A673 (cell line): ENCODE results near the gene MAOB. TPM values are rescaled to one million over a fixed set of nuclear protein-coding genes. Genes with fewer than 3 reads are reported as not detected.

Experiments
- BruUV-seq: library from RNA; stranded (reverse); fragments of 400-500 nt; replicated peaks from 2 replicates; lab custom pipeline; 2021; lab: Mats Ljungman, UMichigan
- CTCF ChIA-PET: fragments of 300-600 bp; sonication (Branson Sonifier 250); formaldehyde crosslinking; loops from one replicate; lab custom pipeline; 2022; ENCODE audit warnings: antibody characterized with exemption; lab: Charles Lee
- POLR2A ChIA-PET: fragments of 300-600 bp; sonication (Branson Sonifier 250); formaldehyde crosslinking; loops from one replicate; lab custom pipeline; 2022; ENCODE audit warnings: antibody characterized with exemption; ENCODE audit not compliant: low non-redundant PET; lab: Charles Lee
- DNase-seq: peaks from one replicate; pipeline ENCODE4 v3.0.0-alpha.2; 2015; ENCODE audit warnings: low spot score
- H3K27ac ChIP-seq: fragments of 200-600 bp; sonication (generic); 2 replicates; pipeline ENCODE4 v1.5.1; 2016; ENCODE audit warnings: mixed run types, low read depth, mild to moderate bottlenecking, mixed read lengths, antibody characterized with exemption, low read length; ENCODE audit not compliant: poor library complexity, severe bottlenecking
- H3K27me3 ChIP-seq: fragments of 200-600 bp; sonication (generic); replicated peaks from 2 replicates; pipeline ENCODE4 v1.6.1; 2017; ENCODE audit warnings: mixed run types, low read depth, mild to moderate bottlenecking, mixed read lengths, antibody characterized with exemption, low read length; ENCODE audit not compliant: insufficient read depth, poor library complexity
- H3K36me3 ChIP-seq: fragments of 200-600 bp; sonication (generic); 2 replicates; pipeline ENCODE4 v1.6.1; 2016; ENCODE audit warnings: mixed run types, mild to moderate bottlenecking, mixed read lengths, antibody characterized with exemption, low read length; ENCODE audit not compliant: insufficient read depth, poor library complexity, severe bottlenecking
- H3K4me1 ChIP-seq: fragments of 200-600 bp; sonication (generic); 2 replicates; pipeline ENCODE4 v1.6.1; 2017; ENCODE audit warnings: mixed run types, mild to moderate bottlenecking, mixed read lengths, antibody characterized with exemption, low read length; ENCODE audit not compliant: insufficient read depth, poor library complexity, severe bottlenecking
- H3K4me3 ChIP-seq: fragments of 200-600 bp; sonication (generic); 2 replicates; pipeline ENCODE4 v1.5.1; 2016; ENCODE audit warnings: low read depth, mixed run types, mild to moderate bottlenecking, mixed read lengths, low read length; ENCODE audit not compliant: poor library complexity, severe bottlenecking
- H3K9me3 ChIP-seq: fragments of 200-600 bp; sonication (generic); 2 replicates; pipeline ENCODE4 v1.6.1; 2016; ENCODE audit warnings: mixed run types, low read depth, mild to moderate bottlenecking, mixed read lengths, antibody characterized with exemption, low read length; ENCODE audit not compliant: poor library complexity, severe bottlenecking
- EZH2 ChIP-seq: fragments of 200-600 bp; sonication (generic); IDR thresholded peaks from 2 replicates; pipeline ENCODE4 v1.6.1; 2017; ENCODE audit warnings: borderline replicate concordance, low read depth, mild to moderate bottlenecking, mixed read lengths, antibody characterized with exemption, low read length; ENCODE audit not compliant: poor library complexity, severe bottlenecking
- intact Hi-C: fragments of 100-400 bp; cut with micrococcal nuclease; formaldehyde crosslinking; loops from one replicate; pipeline ENCODE4 v1.10.0; 2022; ENCODE audit not compliant: unreplicated experiment
- total RNA-seq: library from RNA; stranded (reverse); gene quantifications from 2 replicates; pipeline ENCODE4 v1.2.3, GENCODE V29; 2021
- TF ChIP-seq, protein P1 (sequence below): fragments of 300-800, 200-600 bp; sonication (generic); conservative IDR thresholded peaks from 2 replicates; pipeline ENCODE4 v1.5.1; 2017; ENCODE audit warnings: low read depth, mild to moderate bottlenecking, antibody characterized with exemption, low read length, moderate library complexity, mixed read lengths

MAOB gene
- total RNA-seq, 1 experiment from 2014 or later = not detected

DNA sequence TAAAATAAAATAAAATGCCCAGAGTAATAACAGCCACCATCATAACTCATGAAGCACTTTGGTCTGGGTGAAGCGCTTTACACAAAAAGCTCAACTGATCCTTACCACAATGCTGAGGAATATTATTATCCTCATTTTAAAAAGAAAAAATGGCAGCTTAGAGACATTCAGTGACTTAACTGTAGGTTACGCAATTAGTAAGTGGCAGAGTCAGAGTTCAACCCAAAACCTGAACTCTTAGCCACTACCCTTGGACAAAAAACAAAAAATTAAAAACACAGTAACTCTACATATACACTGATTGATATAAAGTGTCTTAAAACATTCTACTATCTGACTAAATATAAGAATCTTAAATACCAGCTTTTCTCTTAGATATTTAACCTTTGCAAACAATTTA, 34.9 kb downstream of the MAOB start:
- ChIA-PET CTCF (no interaction called here), POLR2A (no interaction called here)
- H3K27ac ChIP-seq = no peak overlapping the region
- BruUV-seq = no TSS peak
- intact Hi-C loops = no loop called here
- H3K9me3 ChIP-seq = no peaks in the 10 kb centered on the region
- no peak for TF ChIP-seq EZH2
- TF ChIP-seq, protein P1, sequence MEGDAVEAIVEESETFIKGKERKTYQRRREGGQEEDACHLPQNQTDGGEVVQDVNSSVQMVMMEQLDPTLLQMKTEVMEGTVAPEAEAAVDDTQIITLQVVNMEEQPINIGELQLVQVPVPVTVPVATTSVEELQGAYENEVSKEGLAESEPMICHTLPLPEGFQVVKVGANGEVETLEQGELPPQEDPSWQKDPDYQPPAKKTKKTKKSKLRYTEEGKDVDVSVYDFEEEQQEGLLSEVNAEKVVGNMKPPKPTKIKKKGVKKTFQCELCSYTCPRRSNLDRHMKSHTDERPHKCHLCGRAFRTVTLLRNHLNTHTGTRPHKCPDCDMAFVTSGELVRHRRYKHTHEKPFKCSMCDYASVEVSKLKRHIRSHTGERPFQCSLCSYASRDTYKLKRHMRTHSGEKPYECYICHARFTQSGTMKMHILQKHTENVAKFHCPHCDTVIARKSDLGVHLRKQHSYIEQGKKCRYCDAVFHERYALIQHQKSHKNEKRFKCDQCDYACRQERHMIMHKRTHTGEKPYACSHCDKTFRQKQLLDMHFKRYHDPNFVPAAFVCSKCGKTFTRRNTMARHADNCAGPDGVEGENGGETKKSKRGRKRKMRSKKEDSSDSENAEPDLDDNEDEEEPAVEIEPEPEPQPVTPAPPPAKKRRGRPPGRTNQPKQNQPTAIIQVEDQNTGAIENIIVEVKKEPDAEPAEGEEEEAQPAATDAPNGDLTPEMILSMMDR = no peak
- H3K4me3 ChIP-seq = no peak overlapping the region
- no peaks in the 10 kb centered on the region for H3K4me1 ChIP-seq
- no peak for DNase-seq
- H3K27me3 ChIP-seq = no peaks in the 10 kb centered on the region
- H3K36me3 ChIP-seq = no peaks in the 10 kb centered on the region

DNA sequence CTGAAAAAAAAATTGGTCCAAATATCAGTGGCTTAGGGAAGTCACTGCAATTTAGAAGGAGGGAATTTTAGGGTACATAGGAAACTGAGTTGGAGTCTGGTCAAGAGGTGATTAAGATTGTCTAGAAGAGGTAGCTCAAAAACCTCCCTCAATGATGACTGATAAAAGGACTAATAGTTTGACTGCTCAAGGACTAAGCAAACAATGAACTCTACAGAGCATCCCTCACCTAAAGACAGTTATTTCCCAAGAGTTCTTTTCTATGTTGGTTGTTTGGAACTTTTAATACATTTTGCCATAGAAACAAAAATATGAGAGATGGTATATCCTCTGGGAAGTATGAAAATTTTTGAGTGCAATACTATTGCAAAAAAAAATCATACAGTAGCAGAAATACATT, 35.7 kb downstream of the MAOB start:
- H3K4me1 ChIP-seq = no peaks in the 10 kb centered on the region
- no TSS peak for BruUV-seq
- no peak for TF ChIP-seq EZH2
- TF ChIP-seq, protein P1 = no peak
- CTCF ChIA-PET = no interaction called here
- DNase-seq = no peak
- no peak overlapping the region for H3K27ac ChIP-seq
- POLR2A ChIA-PET = no interaction called here
- no peaks in the 10 kb centered on the region for H3K27me3 ChIP-seq
- intact Hi-C loops = no loop called here
- peaks cover under 1% of the 10 kb centered on the region for H3K9me3 ChIP-seq
- H3K36me3 ChIP-seq = no peaks in the 10 kb centered on the region
- H3K4me3 ChIP-seq = no peak overlapping the region

DNA sequence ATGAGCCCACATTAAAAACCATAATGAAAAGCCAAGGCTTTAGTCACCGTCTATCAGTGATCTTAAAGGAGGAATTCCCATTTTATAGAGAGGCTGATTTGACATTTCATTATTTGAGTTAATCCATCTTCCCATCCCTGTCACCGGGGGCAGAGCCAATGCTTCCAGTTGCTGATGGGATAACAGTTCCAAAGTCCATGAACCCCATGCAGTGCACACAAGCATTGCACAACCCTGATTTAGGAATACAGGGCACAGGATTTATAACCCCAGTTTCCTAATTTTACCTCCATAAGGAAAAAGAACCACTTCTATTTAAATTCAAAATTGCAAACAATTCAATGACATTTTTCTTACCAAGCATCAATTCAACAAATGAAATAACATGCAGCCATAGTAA, 36.5 kb downstream of the MAOB start:
- Histone ChIP-seq H3K4me3 (no peak overlapping the region), H3K27ac (no peak overlapping the region), H3K36me3 (no peaks in the 10 kb centered on the region), H3K27me3 (no peaks in the 10 kb centered on the region), H3K9me3 (peaks cover 4% of the 10 kb centered on the region), H3K4me1 (no peaks in the 10 kb centered on the region)
- no TSS peak for BruUV-seq
- CTCF ChIA-PET = no interaction called here
- TF ChIP-seq EZH2 = no peak
- TF ChIP-seq, protein P1 = no peak
- POLR2A ChIA-PET = no interaction called here
- intact Hi-C loops = no loop called here
- no peak for DNase-seq
